Esophagus squamous epithelium (tissue), 5 donors: ENCODE measurements around the gene APOF. TPM values are rescaled to one million over a fixed set of nuclear protein-coding genes. Genes with fewer than 3 reads are reported as not detected.

Experiments
- DNase-seq: peaks from one replicate; lab custom pipeline; 2025; lab: John Stamatoyannopoulos, UW
- H3K27ac ChIP-seq, 4 donors: fragments of 200-600 bp; sonication (generic); one replicate each; pipeline ENCODE4 v1.5.1; 2016 to 2019; ENCODE audit warnings: mild to moderate bottlenecking in 1 of 4
- H3K27me3 ChIP-seq, 4 donors: fragments of 200-600 bp; sonication (generic); 1 replicate in 3 of 4; 2 replicates in 1 of 4; pipeline versions ENCODE4 v1.5.1 to v1.6.0; 2017 to 2021; ENCODE audit warnings: antibody characterized with exemption in 1 of 4
- H3K36me3 ChIP-seq, 3 donors: fragments of 200-600 bp; sonication (generic); one replicate each; pipeline ENCODE4 v1.5.1; 2016 to 2019
- H3K4me1 ChIP-seq, 3 donors: fragments of 200-600 bp; sonication (generic); one replicate each; pipeline ENCODE4 v1.5.1; 2017 to 2019
- H3K4me3 ChIP-seq, 4 donors: fragments of 200-600 bp; sonication (generic); 1 replicate in 3 of 4; 2 replicates in 1 of 4; pipeline ENCODE4 v1.5.1; 2016 to 2019; ENCODE audit warnings: mild to moderate bottlenecking in 2 of 4, moderate library complexity in 1 of 4
- H3K9me3 ChIP-seq, 3 donors: fragments of 200-600 bp; sonication (generic); one replicate each; pipeline ENCODE4 v1.5.1; 2016 to 2019
- POLR2A ChIP-seq, 4 donors: fragments of 450-650 bp; IDR thresholded peaks; one replicate each; pipeline ENCODE4 v1.6.1; 2017; ENCODE audit warnings: antibody characterized with exemption in 4 of 4, mild to moderate bottlenecking in 4 of 4, moderate library complexity in 3 of 4
- WGBS, 2 donors: methylation state at CpG; one replicate each; pipeline ENCODE4 v1.1.5; 2018; 5-methylcytosine and 5-hydroxymethylcytosine counted together
- intact Hi-C: fragments of 100-400 bp; cut with DNase I; formaldehyde crosslinking; loops from one replicate; pipeline ENCODE4 v1.15.0; 2022
- total RNA-seq, 4 donors: library from RNA; depleted of rRNA; stranded (reverse); fragments of >200 nt; gene quantifications; one replicate each; pipeline ENCODE4 v1.1.0, GENCODE V29; 2016
- TF ChIP-seq, protein P1 (sequence below), 6 experiments: fragments of 450-650 bp in 4 of 6; fragments of 200-600 bp in 2 of 6; sonication (generic) in 2 of 6; IDR thresholded peaks; one replicate each; pipeline ENCODE4 v1.5.1; 2016 to 2019; ENCODE audit warnings: antibody characterized with exemption in 6 of 6, mild to moderate bottlenecking in 4 of 6, moderate library complexity in 4 of 6
- donor health status: DM: yes; HTN: yes; CAD: no.

Gene APOF
- total RNA-seq, 4 donors from 2014 or later = not detected

DNA sequence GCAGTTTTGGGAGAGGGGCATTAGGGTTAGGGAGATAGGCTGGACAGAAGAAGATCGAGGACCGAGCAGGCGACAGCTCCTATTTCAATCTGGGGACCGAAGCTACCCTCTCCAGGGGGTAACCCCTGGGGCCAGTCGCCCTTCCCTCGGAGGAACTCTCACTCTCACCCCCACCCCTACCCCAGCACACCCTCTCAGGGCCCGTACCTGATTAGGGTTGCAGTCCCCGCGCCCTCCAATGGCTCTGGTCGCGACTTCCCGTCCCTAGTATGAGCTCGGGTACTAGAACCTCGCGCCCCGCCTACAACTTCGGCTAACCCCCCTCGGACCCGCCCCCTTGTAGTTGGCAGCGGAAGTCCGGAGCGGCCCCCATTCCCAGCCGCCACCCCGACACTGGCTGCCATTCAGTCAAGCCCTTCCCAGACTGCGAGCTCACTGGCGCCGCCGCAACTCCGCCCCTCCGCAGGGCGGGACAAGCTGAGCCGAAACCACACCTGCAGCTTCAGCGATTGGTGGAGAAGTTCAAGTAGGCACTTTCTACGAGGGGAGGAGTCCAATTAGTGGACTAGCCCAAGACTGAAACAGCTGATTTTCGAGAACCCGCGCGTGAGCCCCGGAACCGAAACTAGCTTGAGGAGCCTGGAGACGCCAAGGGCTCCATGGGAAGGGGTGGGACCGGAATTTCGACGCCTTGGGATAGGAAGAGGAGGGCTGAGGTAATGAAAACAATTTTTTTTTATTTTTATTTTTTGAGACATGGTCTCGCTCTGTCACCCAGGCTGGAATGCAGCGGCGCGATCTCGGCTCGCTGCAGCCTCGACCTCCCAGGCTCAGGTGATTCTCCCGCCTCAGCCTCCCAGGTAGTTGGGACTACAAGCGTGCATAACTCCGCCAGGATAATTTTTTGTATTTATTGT is 2.5 kb downstream of the APOF start, which contains the start of gene STAT2:
TSS of gene STAT2 (minus strand) at position 257 of the 917 bp plus-strand sequence. CDS start 3,536 bp downstream, outside the sequence.
- DNase-seq = peak; percentile 97
- Histone ChIP-seq H3K27ac (peak within 1 kb of the TSS; percentile 91 to 96 (median 94)), H3K9me3 (no peaks in the 10 kb centered on the region), H3K4me1 (peaks cover 9 to 27% (median 20%) of the 10 kb centered on the region in 3 donors), H3K27me3 (no peaks in the 10 kb centered on the region), H3K36me3 (peaks cover 3 to 17% (median 10%) of the 10 kb centered on the region in 3 donors), H3K4me3 (peak within 1 kb of the TSS; percentile 63 to 88 (median 82))
- intact Hi-C loops = no loop called here
- peak in 3 of 4 donors; percentile 12 to 84 (median 84) for TF ChIP-seq POLR2A (IDR thresholded peaks at IDR 0.05)
- TF ChIP-seq, protein P1, sequence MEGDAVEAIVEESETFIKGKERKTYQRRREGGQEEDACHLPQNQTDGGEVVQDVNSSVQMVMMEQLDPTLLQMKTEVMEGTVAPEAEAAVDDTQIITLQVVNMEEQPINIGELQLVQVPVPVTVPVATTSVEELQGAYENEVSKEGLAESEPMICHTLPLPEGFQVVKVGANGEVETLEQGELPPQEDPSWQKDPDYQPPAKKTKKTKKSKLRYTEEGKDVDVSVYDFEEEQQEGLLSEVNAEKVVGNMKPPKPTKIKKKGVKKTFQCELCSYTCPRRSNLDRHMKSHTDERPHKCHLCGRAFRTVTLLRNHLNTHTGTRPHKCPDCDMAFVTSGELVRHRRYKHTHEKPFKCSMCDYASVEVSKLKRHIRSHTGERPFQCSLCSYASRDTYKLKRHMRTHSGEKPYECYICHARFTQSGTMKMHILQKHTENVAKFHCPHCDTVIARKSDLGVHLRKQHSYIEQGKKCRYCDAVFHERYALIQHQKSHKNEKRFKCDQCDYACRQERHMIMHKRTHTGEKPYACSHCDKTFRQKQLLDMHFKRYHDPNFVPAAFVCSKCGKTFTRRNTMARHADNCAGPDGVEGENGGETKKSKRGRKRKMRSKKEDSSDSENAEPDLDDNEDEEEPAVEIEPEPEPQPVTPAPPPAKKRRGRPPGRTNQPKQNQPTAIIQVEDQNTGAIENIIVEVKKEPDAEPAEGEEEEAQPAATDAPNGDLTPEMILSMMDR (IDR thresholded peaks at IDR 0.05) = peak in 1 of 6 experiments; percentile 18
- 1% methylated on average over 26 to 36 of the region's 54 CpGs for WGBS, 2 donors

DNA sequence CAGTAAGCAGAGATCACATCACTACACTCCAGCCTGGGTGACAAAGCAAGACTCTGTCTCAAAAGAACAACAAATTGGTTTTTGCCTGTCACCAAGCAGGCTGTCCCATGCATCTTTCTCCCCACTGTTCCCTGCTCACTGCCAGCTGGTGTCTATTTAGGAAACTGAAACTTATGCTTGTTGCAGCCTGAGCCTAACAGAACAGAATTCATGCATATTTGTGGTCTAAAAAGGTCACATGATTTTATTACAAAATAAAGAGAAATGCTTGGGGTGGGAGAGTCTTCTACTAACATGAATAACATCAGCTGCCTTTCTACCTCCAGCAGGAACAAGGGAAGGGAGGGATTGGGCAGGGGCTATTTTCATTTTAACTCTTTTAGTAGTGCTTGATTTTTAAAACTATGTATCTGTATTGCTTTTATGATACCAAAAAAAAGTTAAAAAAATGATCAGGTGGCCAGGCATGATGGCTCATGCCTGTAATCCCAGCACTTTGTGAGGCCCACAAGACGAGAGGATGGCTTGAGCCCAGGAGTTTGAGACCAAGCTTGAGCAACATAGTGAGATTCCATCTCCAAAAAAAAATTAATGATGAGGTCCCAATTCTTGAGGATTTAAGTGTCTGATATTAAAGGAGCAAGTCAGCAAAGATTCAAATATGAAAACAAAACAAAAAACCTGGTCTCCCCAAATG is 3.7 kb downstream of the APOF start:
- no peak for DNase-seq
- WGBS, 2 donors = 0 to 5% methylated on average over 1 of the region's 1 CpG
- Histone ChIP-seq H3K27ac (peak overlapping the region; percentile 91 to 96 (median 94)), H3K36me3 (peaks cover 13 to 28% (median 21%) of the 10 kb centered on the region in 3 donors), H3K4me1 (peaks cover 9 to 27% (median 20%) of the 10 kb centered on the region in 3 donors), H3K4me3 (peak overlapping the region; percentile 63 to 88 (median 82)), H3K9me3 (no peaks in the 10 kb centered on the region), H3K27me3 (no peaks in the 10 kb centered on the region)
- intact Hi-C loops = no loop called here
- TF ChIP-seq, protein P1 (IDR thresholded peaks at IDR 0.05) = no peak
- peak in 2 of 4 donors; percentile 17 to 42 for TF ChIP-seq POLR2A (IDR thresholded peaks at IDR 0.05)

DNA sequence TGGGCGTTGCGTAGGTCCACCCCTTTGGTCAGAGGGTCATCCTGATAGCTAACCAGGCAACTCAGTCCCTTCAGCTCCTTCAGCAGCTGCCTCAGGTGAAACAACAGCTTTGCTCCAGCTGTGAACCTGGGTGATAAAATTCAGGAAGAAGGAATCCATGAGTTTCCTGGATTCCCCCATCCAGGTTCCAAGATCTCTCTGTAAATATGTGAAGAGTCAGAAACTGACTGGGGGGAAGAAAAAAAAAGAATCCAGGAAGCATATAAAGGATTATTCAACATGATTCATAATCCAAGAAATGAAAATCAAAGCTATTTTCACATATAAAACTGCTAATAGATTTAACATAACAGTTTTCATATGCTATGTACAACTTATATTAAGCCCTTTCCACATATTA is 11.3 kb downstream of the APOF start:
- H3K36me3 ChIP-seq = peaks cover 43 to 100% (median 86%) of the 10 kb centered on the region in 3 donors

DNA sequence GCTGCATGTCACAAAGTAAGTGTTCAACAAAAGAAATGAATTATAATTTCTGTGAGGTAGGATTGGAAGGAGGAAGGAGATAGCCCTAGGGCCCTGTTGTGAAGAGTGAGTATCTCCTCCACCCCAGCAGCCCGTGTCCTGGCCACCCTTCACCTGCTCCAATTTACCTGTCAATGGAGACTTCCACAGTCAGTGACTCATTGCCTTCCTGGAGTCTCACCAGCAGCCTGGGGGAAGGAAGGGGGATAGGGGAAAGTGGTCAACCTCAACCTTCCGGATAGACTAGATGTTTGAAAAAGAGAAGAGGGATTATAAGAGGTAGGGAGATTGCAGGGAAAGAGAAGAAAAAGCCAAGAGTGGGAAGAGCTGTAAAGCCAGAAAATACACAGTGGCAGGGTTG is 12.0 kb downstream of the APOF start:
- peaks cover 43 to 100% (median 87%) of the 10 kb centered on the region in 3 donors for H3K36me3 ChIP-seq
- no peaks in the 10 kb centered on the region for H3K27me3 ChIP-seq
- intact Hi-C loops = no loop called here
- no peak for DNase-seq
- TF ChIP-seq, protein P1 (IDR thresholded peaks at IDR 0.05) = no peak
- no peak for TF ChIP-seq POLR2A (IDR thresholded peaks at IDR 0.05)
- no peak overlapping the region for H3K4me3 ChIP-seq
- no peaks in the 10 kb centered on the region for H3K4me1 ChIP-seq
- 30 to 79% methylated on average over 2 of the region's 2 CpGs for WGBS, 2 donors
- H3K27ac ChIP-seq = no peak overlapping the region
- no peaks in the 10 kb centered on the region for H3K9me3 ChIP-seq

More for the DNA sequence above, 11.3 kb downstream of the APOF start:
- intact Hi-C loops = no loop called here
- no peaks in the 10 kb centered on the region for H3K4me1 ChIP-seq
- TF ChIP-seq POLR2A (IDR thresholded peaks at IDR 0.05) = no peak
- TF ChIP-seq, protein P1 (IDR thresholded peaks at IDR 0.05) = no peak
- 86 to 100% methylated on average over 2 of the region's 2 CpGs for WGBS, 2 donors
- no peaks in the 10 kb centered on the region for H3K27me3 ChIP-seq
- no peak overlapping the region for H3K4me3 ChIP-seq
- H3K9me3 ChIP-seq = no peaks in the 10 kb centered on the region
- no peak overlapping the region for H3K27ac ChIP-seq
- DNase-seq = no peak
